HG02938 (cell line): ENCODE results near the gene DNAJC10.

ENCODE experiments used
- ATAC-seq: cut with Tn5 transposase; IDR thresholded peaks from one replicate; pipeline ENCODE4 v1.9.1; 2021; ENCODE audit warnings: mild to moderate bottlenecking, moderate library complexity; ENCODE audit not compliant: unreplicated experiment

Gene DNAJC10

GRCh38 chr2:182831921-182832320 is 115.9 kb downstream of the DNAJC10 start:
- ATAC-seq = no peak

GRCh38 chr2:182833084-182833854 is 117.2 kb downstream of the DNAJC10 start:
- ATAC-seq = no peak

GRCh38 chr2:182834293-182834692 is 118.2 kb downstream of the DNAJC10 start:
- no peak for ATAC-seq

- ATAC-seq = no peak
These were observed 120.4 kb downstream of the DNAJC10 start for GRCh38 chr2:182836451-182836850.
